BLaER1 treated with 17β-estradiol and CSF1 and Interleukin-3, amounts not matched to agents 10 nM and 100 nM (cell line): Measurements from ENCODE around the gene SCAPER.

ENCODE experiments used
- H3K27ac ChIP-seq, 11 experiments: shearing (Covaris generic); formaldehyde crosslinking; 2 replicates each; pipeline ENCODE4 v1.8.1; 2022
- H3K27me3 ChIP-seq, 11 experiments: shearing (Covaris generic); formaldehyde crosslinking; 2 replicates each; pipeline ENCODE4 v1.8.1; 2022
- H3K36me3 ChIP-seq, 11 experiments: shearing (Covaris generic); formaldehyde crosslinking; 2 replicates each; pipeline ENCODE4 v1.8.1; 2022
- H3K4me1 ChIP-seq, 10 experiments: shearing (Covaris generic); formaldehyde crosslinking; 2 replicates each; pipeline ENCODE4 v1.8.1; 2022
- H3K4me2 ChIP-seq, 11 experiments: shearing (Covaris generic); formaldehyde crosslinking; 2 replicates each; pipeline ENCODE4 v1.8.1; 2022
- H3K4me3 ChIP-seq, 10 experiments: shearing (Covaris generic); formaldehyde crosslinking; 2 replicates each; pipeline ENCODE4 v1.8.1; 2022
- H3K9ac ChIP-seq, 11 experiments: shearing (Covaris generic); formaldehyde crosslinking; 2 replicates each; pipeline ENCODE4 v1.8.1; 2022
- H3K9me3 ChIP-seq, 11 experiments: shearing (Covaris generic); formaldehyde crosslinking; replicated peaks in 1 of 11; 2 replicates each; pipeline ENCODE4 v1.8.1; 2022
- H4K20me1 ChIP-seq, 11 experiments: shearing (Covaris generic); formaldehyde crosslinking; 2 replicates each; pipeline ENCODE4 v1.8.1; 2022
- Cebpa-rat ChIP-seq, 11 experiments: shearing (Covaris generic); IDR thresholded peaks; 2 replicates each; pipeline ENCODE4 v1.8.1; 2022

Gene SCAPER

GRCh38 chr15:76815421-76815820, 89.7 kb downstream of the SCAPER start:
- H3K4me2 ChIP-seq, result no peak overlapping the region
- no peak overlapping the region for H3K27ac ChIP-seq
- no peak for TF ChIP-seq Cebpa-rat (IDR thresholded peaks at IDR 0.05)
- H3K9me3 ChIP-seq, result peaks cover 0 to 20% (median 10%) of the 10 kb centered on the region in 11 experiments; a peak in 12 of 22 replicates
- no peak overlapping the region for H3K9ac ChIP-seq
- H3K4me3 ChIP-seq, result no peak overlapping the region
- H3K4me1 ChIP-seq, result peaks cover 0 to 4% (median 0%) of the 10 kb centered on the region in 10 experiments; a peak in 1 of 20 replicates
- H4K20me1 ChIP-seq, result no peaks in the 10 kb centered on the region
- peaks cover 0 to 4% (median 0%) of the 10 kb centered on the region in 11 experiments; a peak in 1 of 22 replicates for H3K36me3 ChIP-seq
- no peaks in the 10 kb centered on the region for H3K27me3 ChIP-seq

- Histone ChIP-seq H3K4me2 (no peak overlapping the region), H3K4me3 (no peak overlapping the region), H3K9ac (no peak overlapping the region), H4K20me1 (peaks cover 0 to 6% (median 0%) of the 10 kb centered on the region in 11 experiments; a peak in 1 of 22 replicates), H3K27me3 (no peaks in the 10 kb centered on the region), H3K4me1 (peaks cover 0 to 18% (median 0%) of the 10 kb centered on the region in 10 experiments; a peak in 4 of 20 replicates), H3K9me3 (peaks cover 0 to 10% (median 5%) of the 10 kb centered on the region in 11 experiments; a peak in 8 of 22 replicates), H3K27ac (no peak overlapping the region), H3K36me3 (0 out of 22 replicates have a peak, but pooled peaks cover 0 to 4% (median 0%) of the 10 kb centered on the region in 11 experiments)
- no peak for TF ChIP-seq Cebpa-rat (IDR thresholded peaks at IDR 0.05)
These were observed 92.8 kb downstream of the SCAPER start for GRCh38 chr15:76812381-76812780.

- H3K27ac ChIP-seq, result no peak overlapping the region
- TF ChIP-seq Cebpa-rat (IDR thresholded peaks at IDR 0.05), result no peak
- H3K4me3 ChIP-seq, result no peak overlapping the region
These were observed 95.6 kb downstream of the SCAPER start for GRCh38 chr15:76809412-76810103.

GRCh38 chr15:76803049-76803571, 102.0 kb downstream of the SCAPER start:
- Histone ChIP-seq H3K9me3 (no peaks in the 10 kb centered on the region), H3K36me3 (peaks cover 9 to 40% (median 27%) of the 10 kb centered on the region in 11 experiments; a peak in 18 of 22 replicates), H3K27ac (no peak overlapping the region), H3K4me2 (no peak overlapping the region), H3K4me1 (no peaks in the 10 kb centered on the region), H3K9ac (no peak overlapping the region), H3K4me3 (no peak overlapping the region), H3K27me3 (no peaks in the 10 kb centered on the region), H4K20me1 (no peaks in the 10 kb centered on the region)
- TF ChIP-seq Cebpa-rat (IDR thresholded peaks at IDR 0.05), result no peak

More at GRCh38 chr15:76809412-76810103, 95.6 kb downstream of the SCAPER start:
- Histone ChIP-seq H4K20me1 (peaks cover 0 to 6% (median 0%) of the 10 kb centered on the region in 11 experiments; a peak in 1 of 22 replicates), H3K36me3 (0 out of 22 replicates have a peak, but pooled peaks cover 0 to 4% (median 0%) of the 10 kb centered on the region in 11 experiments), H3K9ac (no peak overlapping the region), H3K4me2 (peak overlapping the region in 2 of 11 experiments; percentile 10 to 30; a peak in 3 of 22 replicates), H3K4me1 (peaks cover 0 to 18% (median 0%) of the 10 kb centered on the region in 10 experiments; a peak in 4 of 20 replicates), H3K9me3 (peaks cover 0 to 10% (median 5%) of the 10 kb centered on the region in 11 experiments; a peak in 8 of 22 replicates), H3K27me3 (no peaks in the 10 kb centered on the region)

GRCh38 chr15:76802411-76802810, 102.7 kb downstream of the SCAPER start:
- no peak for TF ChIP-seq Cebpa-rat (IDR thresholded peaks at IDR 0.05)
- no peak overlapping the region for H3K4me3 ChIP-seq
- peaks cover 9 to 40% (median 28%) of the 10 kb centered on the region in 11 experiments; a peak in 18 of 22 replicates for H3K36me3 ChIP-seq
- H3K27ac ChIP-seq, result no peak overlapping the region
- no peak overlapping the region for H3K9ac ChIP-seq
- H3K9me3 ChIP-seq, result no peaks in the 10 kb centered on the region
- H3K4me1 ChIP-seq, result no peaks in the 10 kb centered on the region
- H3K27me3 ChIP-seq, result no peaks in the 10 kb centered on the region
- H4K20me1 ChIP-seq, result no peaks in the 10 kb centered on the region
- H3K4me2 ChIP-seq, result no peak overlapping the region

- no peak for TF ChIP-seq Cebpa-rat (IDR thresholded peaks at IDR 0.05)
- H3K4me2 ChIP-seq, result no peak overlapping the region
- peaks cover 14 to 51% (median 33%) of the 10 kb centered on the region in 11 experiments; a peak in 19 of 22 replicates for H3K36me3 ChIP-seq
These were observed 105.4 kb downstream of the SCAPER start for GRCh38 chr15:76799760-76800159.

GRCh38 chr15:76795217-76795616, 109.9 kb downstream of the SCAPER start:
- H3K4me2 ChIP-seq, result no peak overlapping the region
- H3K4me3 ChIP-seq, result no peak overlapping the region
- TF ChIP-seq Cebpa-rat (IDR thresholded peaks at IDR 0.05), result no peak
- no peaks in the 10 kb centered on the region for H4K20me1 ChIP-seq
- no peak overlapping the region for H3K9ac ChIP-seq
- H3K4me1 ChIP-seq, result no peaks in the 10 kb centered on the region
- H3K27me3 ChIP-seq, result no peaks in the 10 kb centered on the region
- peaks cover 23 to 66% (median 53%) of the 10 kb centered on the region in 11 experiments for H3K36me3 ChIP-seq
- no peak overlapping the region for H3K27ac ChIP-seq
- H3K9me3 ChIP-seq, result peaks cover 7 to 13% (median 11%) of the 10 kb centered on the region in 11 experiments; a peak in 20 of 22 replicates

More at GRCh38 chr15:76799760-76800159, 105.4 kb downstream of the SCAPER start:
- Histone ChIP-seq H3K27me3 (no peaks in the 10 kb centered on the region), H3K27ac (no peak overlapping the region), H3K9ac (no peak overlapping the region), H3K4me3 (no peak overlapping the region), H3K4me1 (no peaks in the 10 kb centered on the region), H3K9me3 (no peaks in the 10 kb centered on the region), H4K20me1 (no peaks in the 10 kb centered on the region)

- Histone ChIP-seq H3K36me3 (peaks cover 14 to 53% (median 43%) of the 10 kb centered on the region in 11 experiments; a peak in 21 of 22 replicates), H4K20me1 (no peaks in the 10 kb centered on the region), H3K9me3 (peaks cover 7 to 13% (median 11%) of the 10 kb centered on the region in 11 experiments; a peak in 20 of 22 replicates), H3K4me2 (no peak overlapping the region), H3K4me3 (no peak overlapping the region), H3K4me1 (no peaks in the 10 kb centered on the region), H3K27me3 (no peaks in the 10 kb centered on the region), H3K9ac (no peak overlapping the region), H3K27ac (no peak overlapping the region)
- no peak for TF ChIP-seq Cebpa-rat (IDR thresholded peaks at IDR 0.05)
These were observed 112.0 kb downstream of the SCAPER start for GRCh38 chr15:76793162-76793561.

- Histone ChIP-seq H3K4me1 (no peaks in the 10 kb centered on the region), H3K9ac (no peak overlapping the region), H3K9me3 (peaks cover 7 to 13% (median 11%) of the 10 kb centered on the region in 11 experiments; a peak in 20 of 22 replicates), H3K27ac (no peak overlapping the region), H3K36me3 (peaks cover 14 to 52% (median 41%) of the 10 kb centered on the region in 11 experiments; a peak in 21 of 22 replicates), H4K20me1 (no peaks in the 10 kb centered on the region), H3K27me3 (no peaks in the 10 kb centered on the region), H3K4me3 (no peak overlapping the region), H3K4me2 (no peak overlapping the region)
- TF ChIP-seq Cebpa-rat (IDR thresholded peaks at IDR 0.05), result no peak
These were observed 113.6 kb downstream of the SCAPER start for GRCh38 chr15:76791511-76791910.
